Cardiac septum (tissue), 1 donor: Measurements from ENCODE around the gene ROR1. TPM values are rescaled to one million over a fixed set of nuclear protein-coding genes. Genes with fewer than 3 reads are reported as not detected.

ENCODE experiments used
- DNase-seq: peaks from one replicate; pipeline ENCODE4 v3.0.0-alpha.2; 2020; ENCODE audit warnings: low spot score
- intact Hi-C: fragments of 100-400 bp; cut with DNase I; formaldehyde crosslinking; loops from one replicate; pipeline ENCODE4 v1.14.0; 2022
- long read RNA-seq: library from polyadenylated mRNA; unstranded; transcript quantifications from one replicate; pipeline ENCODE4 v2.0.0, GENCODE V29; 2021
- total RNA-seq: library from RNA; stranded (reverse); fragmentation: NEBNext Ultra II Directional; extraction: Animal tissue kit (Norgen Biotek cat#: 25700); gene quantifications from one replicate; pipeline ENCODE4 v1.2.1, GENCODE V29; 2021
- donor health status: DM: no; HTN: no; CAD: no.

Gene ROR1
- total RNA-seq, result 34.8 TPM
- long read RNA-seq, full-length matches to known transcripts, result 2 of 57 reads
- long read RNA-seq, partial matches to known transcripts, result 10 of 57 reads
- long read RNA-seq, other reads (novel, unspliced or antisense), result 45 of 57 reads

GRCh38 chr1:63773815-63774616 is at the start of gene ROR1:
Gene ROR1 (plus strand): TSS chr1:63774017.
- peak; percentile 93 for DNase-seq
- intact Hi-C loops, result loop anchor here (2.0 to 5.0 kb wide), 5 partner anchors 72 to 468 kb away; no protein-coding TSS in a partner anchor

GRCh38 chr1:63724375-63724899 is 49.4 kb upstream of the ROR1 start:
- DNase-seq, result no peak
- intact Hi-C loops, result no loop called here

GRCh38 chr1:63728611-63729226 is 45.1 kb upstream of the ROR1 start:
- intact Hi-C loops, result no loop called here
- no peak for DNase-seq

GRCh38 chr1:63729227-63729620 is 44.6 kb upstream of the ROR1 start:
- no peak for DNase-seq
- intact Hi-C loops, result no loop called here

GRCh38 chr1:63730211-63730610 is 43.6 kb upstream of the ROR1 start:
- intact Hi-C loops, result no loop called here
- DNase-seq, result no peak

- intact Hi-C loops, result no loop called here
- DNase-seq, result no peak
These were observed 42.4 kb upstream of the ROR1 start for GRCh38 chr1:63731117-63732043.

GRCh38 chr1:63732666-63733065 is 41.2 kb upstream of the ROR1 start:
- intact Hi-C loops, result no loop called here
- no peak for DNase-seq

- DNase-seq, result no peak
- intact Hi-C loops, result no loop called here
These were observed 35.0 kb upstream of the ROR1 start for GRCh38 chr1:63738772-63739171.

GRCh38 chr1:63739452-63739851 is 34.4 kb upstream of the ROR1 start:
- intact Hi-C loops, result no loop called here

GRCh38 chr1:63740432-63740831 is 33.4 kb upstream of the ROR1 start:
- no peak for DNase-seq
- intact Hi-C loops, result no loop called here

More at GRCh38 chr1:63739452-63739851, 34.4 kb upstream of the ROR1 start:
- DNase-seq, result no peak

GRCh38 chr1:63742526-63742925 is 31.3 kb upstream of the ROR1 start:
- DNase-seq, result no peak
- intact Hi-C loops, result no loop called here

GRCh38 chr1:63743781-63744180 is 30.0 kb upstream of the ROR1 start:
- intact Hi-C loops, result no loop called here
- no peak for DNase-seq

- no peak for DNase-seq
- intact Hi-C loops, result no loop called here
These were observed 27.5 kb upstream of the ROR1 start for GRCh38 chr1:63746129-63746864.

- intact Hi-C loops, result no loop called here
- no peak for DNase-seq
These were observed 26.4 kb upstream of the ROR1 start for GRCh38 chr1:63747445-63747844.

- DNase-seq, result no peak
- intact Hi-C loops, result no loop called here
These were observed 25.7 kb upstream of the ROR1 start for GRCh38 chr1:63748046-63748580.

GRCh38 chr1:63748641-63749040 is 25.2 kb upstream of the ROR1 start:
- intact Hi-C loops, result no loop called here
- no peak for DNase-seq

GRCh38 chr1:63750721-63751120 is 23.1 kb upstream of the ROR1 start:
- intact Hi-C loops, result no loop called here

GRCh38 chr1:63752176-63752575 is 21.6 kb upstream of the ROR1 start:
- intact Hi-C loops, result no loop called here
- DNase-seq, result no peak

More at GRCh38 chr1:63750721-63751120, 23.1 kb upstream of the ROR1 start:
- DNase-seq, result no peak

GRCh38 chr1:63753591-63753990 is 20.2 kb upstream of the ROR1 start:
- intact Hi-C loops, result no loop called here
- DNase-seq, result no peak
